ENCODE data around the gene BCR. TPM values are rescaled to one million over a fixed set of nuclear protein-coding genes. Genes with fewer than 3 reads are reported as not detected.

Gene BCR
- total RNA-seq, 1 experiment from 2014 or later, result 129 TPM

GRCh38 chr22:23306438-23306921 is 126.2 kb downstream of the BCR start:
- CTCF ChIA-PET, result interaction anchor here (0.9 to 1.5 kb wide), 3 partner anchors 16 to 79 kb away, joined by 3 to 5 read pairs (median 3); no protein-coding TSS in a partner anchor

More at GRCh38 chr22:23306438-23306921, 126.2 kb downstream of the BCR start:
- DNase-seq (ENCODE audit: low spot score) (no peak), ATAC-seq (no peak)
- Mint-ChIP-seq H3K4me1 (no peaks in the 10 kb centered on the region), H3K36me3 (peaks cover 19% of the 10 kb centered on the region), H3K9me3 (no peaks in the 10 kb centered on the region), H3K27me3 (ENCODE audit: low read depth) (no peaks in the 10 kb centered on the region), H3K27ac (no peak overlapping the region), H3K4me3 (no peak overlapping the region)
- POLR2A ChIA-PET, result no interaction called here
- TF ChIP-seq SP1 (CRISPR knock-in tag; conservative IDR thresholded peaks at IDR 0.05), result no peak
- no peak for TF ChIP-seq ZNF396 (CRISPR knock-in tag; IDR thresholded peaks at IDR 0.05; ENCODE audit: borderline replicate concordance)
- no peak for TF ChIP-seq HMGA2 (CRISPR knock-in tag; IDR thresholded peaks at IDR 0.05)
- TF ChIP-seq E2F5 (CRISPR knock-in tag; IDR thresholded peaks at IDR 0.05), result no peak
- TF ChIP-seq ZNF232 (CRISPR knock-in tag; IDR thresholded peaks at IDR 0.05), result no peak
- no peak for TF ChIP-seq SMAD3 (CRISPR knock-in tag; IDR thresholded peaks at IDR 0.05; ENCODE audit: borderline replicate concordance)
- TF ChIP-seq IRF1 (CRISPR knock-in tag; IDR thresholded peaks at IDR 0.05), result no peak
- no peak for TF ChIP-seq ZNF219 (CRISPR knock-in tag; IDR thresholded peaks at IDR 0.05; ENCODE audit: borderline replicate concordance)
- TF ChIP-seq EMX1 (CRISPR knock-in tag; IDR thresholded peaks at IDR 0.05), result no peak
- no peak for TF ChIP-seq MLX (CRISPR knock-in tag; IDR thresholded peaks at IDR 0.05)
- no peak for TF ChIP-seq PRDM15 (CRISPR knock-in tag; IDR thresholded peaks at IDR 0.05)
- no peak for TF ChIP-seq TP53 (CRISPR knock-in tag; IDR thresholded peaks at IDR 0.05)
- TF ChIP-seq PRRX2 (CRISPR knock-in tag; IDR thresholded peaks at IDR 0.05), result no peak
- no peak for TF ChIP-seq ESRRA (CRISPR knock-in tag; IDR thresholded peaks at IDR 0.05; ENCODE audit: borderline replicate concordance)
- no peak for TF ChIP-seq ZNF532 (CRISPR knock-in tag; IDR thresholded peaks at IDR 0.05; ENCODE audit: borderline replicate concordance)

Data from WTC11 (cell line).